Activated gamma-delta T cell treated with anti-CD3 and anti-CD28 coated beads, Interleukin-2, amount 50 U/mL, for 16 hours (primary cell): ENCODE data around the gene FTL.
A peak's percentile ranks its signal among the peaks of the same experiment; 100 is the strongest.
"Not testable (repeated sequence)": the region's sequence is repeated elsewhere in the genome, so short reads cannot be mapped to it uniquely, and the experiment has no call there.

ENCODE experiments used
- DNase-seq: peaks from one replicate; pipeline ENCODE4 v3.0.0-alpha.2; 2020; ENCODE audit warnings: low read depth

FTL gene

DNA sequence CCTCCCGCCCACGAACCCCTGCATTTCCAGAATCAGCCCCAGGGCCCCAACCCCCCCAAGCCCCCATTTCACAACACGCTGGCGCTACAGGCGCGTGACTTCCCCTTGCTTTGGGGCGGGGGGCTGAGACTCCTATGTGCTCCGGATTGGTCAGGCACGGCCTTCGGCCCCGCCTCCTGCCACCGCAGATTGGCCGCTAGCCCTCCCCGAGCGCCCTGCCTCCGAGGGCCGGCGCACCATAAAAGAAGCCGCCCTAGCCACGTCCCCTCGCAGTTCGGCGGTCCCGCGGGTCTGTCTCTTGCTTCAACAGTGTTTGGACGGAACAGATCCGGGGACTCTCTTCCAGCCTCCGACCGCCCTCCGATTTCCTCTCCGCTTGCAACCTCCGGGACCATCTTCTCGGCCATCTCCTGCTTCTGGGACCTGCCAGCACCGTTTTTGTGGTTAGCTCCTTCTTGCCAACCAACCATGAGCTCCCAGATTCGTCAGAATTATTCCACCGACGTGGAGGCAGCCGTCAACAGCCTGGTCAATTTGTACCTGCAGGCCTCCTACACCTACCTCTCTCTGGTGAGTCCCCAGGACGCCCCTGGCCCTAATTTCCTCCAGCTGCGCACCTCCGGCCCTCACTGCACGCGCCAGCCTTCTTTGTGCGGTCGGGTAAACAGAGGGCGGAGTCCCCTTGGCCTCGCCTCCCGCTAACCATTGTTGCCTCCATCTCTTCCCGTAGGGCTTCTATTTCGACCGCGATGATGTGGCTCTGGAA, at the start of gene FTL:
Gene FTL (plus strand): TSS at position 270 of the 766 bp plus-strand sequence. CDS start 199 bp downstream, at position 469.
- peak; percentile 83 for DNase-seq

DNA sequence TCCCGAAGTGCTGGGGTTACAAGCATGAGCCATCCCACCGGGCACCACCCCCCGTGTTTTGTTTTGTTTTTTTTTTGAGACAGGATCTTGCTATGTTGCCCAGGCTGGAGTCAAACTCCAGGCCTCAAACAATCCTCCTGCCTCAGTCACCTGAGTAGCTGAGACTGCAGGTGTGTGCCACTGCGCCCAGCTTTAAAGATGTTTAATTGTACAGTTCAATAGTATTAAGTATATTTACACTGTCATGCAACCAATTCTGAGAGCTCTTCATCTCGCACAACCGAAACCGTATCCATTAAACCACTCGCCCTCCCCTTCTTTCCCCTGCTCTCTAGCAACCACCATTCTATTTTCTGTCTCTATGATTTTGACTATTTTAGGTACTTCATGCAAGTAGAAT, 49.4 kb upstream of the FTL start:
- no peak for DNase-seq

DNA sequence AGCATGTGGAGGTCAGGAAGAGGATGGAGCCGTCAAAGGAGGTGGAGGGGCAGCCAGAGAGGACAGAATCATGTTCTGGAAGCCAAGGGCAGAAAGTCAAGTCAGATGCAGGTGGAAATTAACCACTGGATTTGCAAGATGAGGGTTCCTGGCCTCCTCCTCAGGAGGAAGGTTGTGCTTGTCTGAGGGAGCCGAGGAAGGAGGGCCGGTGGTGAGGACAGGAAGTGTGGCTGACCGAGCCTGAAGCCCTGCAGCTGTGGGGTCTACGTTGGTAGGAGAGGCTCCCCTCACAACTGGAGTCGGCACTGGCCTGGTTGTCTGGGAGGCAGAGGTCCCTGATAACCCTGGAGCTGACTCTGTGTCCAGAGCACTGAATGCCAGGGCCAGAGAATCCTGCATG, 47.0 kb upstream of the FTL start:
- no peak for DNase-seq

DNA sequence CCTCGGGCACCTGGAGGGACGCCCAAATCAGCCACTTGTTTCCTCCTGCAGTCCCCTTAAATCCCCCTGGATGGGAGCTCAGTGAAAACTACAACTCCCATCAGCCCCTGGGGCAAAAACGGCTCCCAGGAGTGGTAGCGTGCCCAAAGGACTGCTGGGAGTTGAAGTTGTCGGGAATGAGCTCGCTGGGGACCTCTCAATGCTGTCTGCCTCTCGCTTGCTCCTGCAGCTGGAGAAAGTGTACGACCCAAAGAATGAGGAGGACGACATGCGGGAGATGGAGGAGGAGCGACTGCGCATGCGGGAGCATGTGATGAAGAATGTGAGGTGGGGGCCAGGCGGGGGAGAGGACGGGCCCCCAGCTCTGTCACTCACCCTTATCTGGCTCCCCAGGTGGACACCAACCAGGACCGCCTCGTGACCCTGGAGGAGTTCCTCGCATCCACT, 46.3 kb upstream of the FTL start:
- no peak for DNase-seq

DNA sequence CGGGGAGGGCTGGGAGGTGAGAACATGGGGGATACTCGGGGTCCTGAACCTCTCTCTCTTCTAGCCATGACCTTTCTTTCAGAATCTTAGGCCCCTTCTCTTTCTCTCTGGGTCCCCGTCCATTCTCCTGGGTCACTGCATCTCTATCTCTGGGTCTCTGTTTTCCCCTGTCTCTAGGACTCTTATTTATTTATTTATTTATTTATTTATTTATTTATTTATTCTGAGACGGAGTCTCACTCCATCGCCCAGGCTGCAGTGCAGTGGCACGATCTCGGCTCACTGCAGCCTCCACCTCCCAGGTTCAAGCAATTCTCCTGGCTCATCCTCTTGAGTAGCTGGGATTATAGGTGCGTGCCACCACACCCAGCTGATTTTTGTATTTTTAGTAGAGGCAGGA, 45.8 kb upstream of the FTL start:
- not testable (repeated sequence) for DNase-seq

DNA sequence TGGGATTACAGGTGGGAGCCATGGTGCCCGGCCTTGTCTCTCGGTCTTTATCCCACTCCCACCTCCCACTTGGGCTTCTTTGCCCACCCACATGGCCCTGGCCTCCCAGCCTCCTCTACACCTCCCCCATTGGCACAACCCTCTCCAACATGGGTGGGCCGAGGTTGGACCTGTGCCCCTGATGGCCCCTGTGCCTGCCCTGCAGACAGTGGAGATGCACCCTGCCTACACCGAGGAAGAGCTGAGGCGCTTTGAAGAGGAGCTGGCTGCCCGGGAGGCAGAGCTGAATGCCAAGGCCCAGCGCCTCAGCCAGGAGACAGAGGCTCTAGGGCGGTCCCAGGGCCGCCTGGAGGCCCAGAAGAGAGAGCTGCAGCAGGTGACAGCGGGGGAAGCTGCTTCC, 44.2 kb upstream of the FTL start:
- no peak for DNase-seq

DNA sequence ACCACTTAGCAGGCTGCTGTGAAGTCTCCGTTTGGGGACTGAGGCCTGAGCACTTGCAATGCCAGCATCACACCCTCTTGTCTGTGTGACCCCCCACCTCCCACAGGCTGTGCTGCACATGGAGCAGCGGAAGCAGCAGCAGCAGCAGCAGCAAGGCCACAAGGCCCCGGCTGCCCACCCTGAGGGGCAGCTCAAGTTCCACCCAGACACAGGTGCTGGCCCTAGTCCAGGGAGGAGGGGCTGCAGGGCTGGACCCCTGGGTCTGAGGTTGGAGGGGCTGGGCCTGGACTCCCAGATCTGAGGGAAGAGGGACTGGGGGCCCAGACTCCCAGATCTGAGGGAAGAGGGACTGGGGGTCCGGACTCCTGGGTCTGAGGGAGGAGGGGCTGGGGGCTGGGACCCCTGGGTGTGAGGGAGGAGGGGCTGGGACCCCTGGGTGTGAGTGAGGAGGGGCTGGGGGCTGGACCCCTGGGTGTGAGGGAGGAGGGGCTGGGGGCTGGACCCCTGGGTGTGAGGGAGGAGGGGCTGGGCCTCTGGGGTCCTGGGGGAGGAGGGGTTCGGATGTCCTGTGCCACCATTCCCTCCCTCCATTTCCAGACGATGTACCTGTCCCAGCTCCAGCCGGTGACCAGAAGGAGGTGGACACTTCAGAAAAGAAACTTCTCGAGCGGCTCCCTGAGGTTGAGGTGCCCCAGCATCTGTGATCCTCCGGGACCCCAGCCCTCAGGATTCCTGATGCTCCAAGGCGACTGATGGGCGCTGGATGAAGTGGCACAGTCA, 43.2 kb upstream of the FTL start:
- no peak for DNase-seq

DNA sequence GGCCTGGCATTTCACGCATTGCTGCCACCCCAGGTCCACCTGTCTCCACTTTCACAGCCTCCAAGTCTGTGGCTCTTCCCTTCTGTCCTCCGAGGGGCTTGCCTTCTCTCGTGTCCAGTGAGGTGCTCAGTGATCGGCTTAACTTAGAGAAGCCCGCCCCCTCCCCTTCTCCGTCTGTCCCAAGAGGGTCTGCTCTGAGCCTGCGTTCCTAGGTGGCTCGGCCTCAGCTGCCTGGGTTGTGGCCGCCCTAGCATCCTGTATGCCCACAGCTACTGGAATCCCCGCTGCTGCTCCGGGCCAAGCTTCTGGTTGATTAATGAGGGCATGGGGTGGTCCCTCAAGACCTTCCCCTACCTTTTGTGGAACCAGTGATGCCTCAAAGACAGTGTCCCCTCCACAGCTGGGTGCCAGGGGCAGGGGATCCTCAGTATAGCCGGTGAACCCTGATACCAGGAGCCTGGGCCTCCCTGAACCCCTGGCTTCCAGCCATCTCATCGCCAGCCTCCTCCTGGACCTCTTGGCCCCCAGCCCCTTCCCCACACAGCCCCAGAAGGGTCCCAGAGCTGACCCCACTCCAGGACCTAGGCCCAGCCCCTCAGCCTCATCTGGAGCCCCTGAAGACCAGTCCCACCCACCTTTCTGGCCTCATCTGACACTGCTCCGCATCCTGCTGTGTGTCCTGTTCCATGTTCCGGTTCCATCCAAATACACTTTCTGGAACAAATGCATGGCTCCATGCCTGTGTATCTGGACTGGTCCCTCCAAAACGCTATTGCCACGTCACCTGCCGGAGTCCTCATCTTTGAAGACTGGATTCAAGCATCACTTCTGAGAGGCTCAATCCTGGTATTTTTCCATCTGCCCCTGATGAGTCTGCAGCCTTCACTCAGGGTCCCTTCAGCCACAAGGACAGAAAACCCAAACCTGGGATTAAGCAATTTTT, 42.3 kb upstream of the FTL start:
- no peak for DNase-seq

DNA sequence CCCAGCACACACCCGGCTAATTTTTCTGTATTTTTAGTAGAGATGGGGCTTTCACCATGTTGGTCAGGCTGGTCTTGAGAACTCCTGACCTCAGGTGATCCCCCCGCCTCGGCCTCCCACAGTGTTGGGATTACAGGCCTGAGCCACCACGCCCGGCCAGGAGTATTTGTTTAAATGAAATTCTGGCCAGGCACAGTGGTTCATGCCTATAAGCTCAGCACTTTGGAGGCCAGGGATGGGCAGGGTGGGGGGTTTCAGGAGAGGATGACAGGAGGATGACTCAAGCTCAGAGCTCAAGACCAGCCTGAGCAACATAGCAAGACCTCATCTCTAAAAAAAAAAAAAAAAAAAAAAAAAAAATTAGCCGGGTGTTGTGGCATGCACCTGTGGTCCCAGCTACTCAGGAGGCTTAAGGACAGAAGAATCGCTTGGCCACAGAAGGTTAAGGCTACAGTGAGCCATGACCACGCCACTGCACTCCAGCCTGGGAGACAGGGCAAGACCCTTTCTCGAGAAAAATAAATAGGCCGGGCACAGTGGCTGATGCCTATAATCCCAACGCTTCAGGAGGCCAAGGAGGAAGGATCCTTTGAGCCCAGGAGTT, 39.8 kb upstream of the FTL start:
- DNase-seq = no peak

DNA sequence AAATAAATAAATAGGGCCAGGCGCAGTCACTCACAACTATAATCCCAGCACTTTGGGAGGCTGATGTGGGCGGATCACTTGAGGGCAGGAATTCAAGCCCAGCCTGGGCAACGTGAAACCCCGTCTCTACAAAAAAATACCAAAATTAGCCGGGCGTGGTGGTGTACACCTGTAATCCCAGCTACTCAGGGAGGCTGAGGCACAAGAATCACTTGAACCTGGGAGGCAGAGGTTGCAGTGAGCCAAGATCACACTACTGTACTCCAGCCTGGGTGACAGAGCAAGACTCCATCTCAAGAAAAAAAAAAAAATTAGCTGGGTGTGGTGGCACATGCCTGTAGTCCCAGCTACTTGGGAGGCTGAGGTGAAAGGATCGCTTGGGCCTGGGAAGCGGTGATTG, 39.2 kb upstream of the FTL start:
- not testable (repeated sequence) for DNase-seq

DNA sequence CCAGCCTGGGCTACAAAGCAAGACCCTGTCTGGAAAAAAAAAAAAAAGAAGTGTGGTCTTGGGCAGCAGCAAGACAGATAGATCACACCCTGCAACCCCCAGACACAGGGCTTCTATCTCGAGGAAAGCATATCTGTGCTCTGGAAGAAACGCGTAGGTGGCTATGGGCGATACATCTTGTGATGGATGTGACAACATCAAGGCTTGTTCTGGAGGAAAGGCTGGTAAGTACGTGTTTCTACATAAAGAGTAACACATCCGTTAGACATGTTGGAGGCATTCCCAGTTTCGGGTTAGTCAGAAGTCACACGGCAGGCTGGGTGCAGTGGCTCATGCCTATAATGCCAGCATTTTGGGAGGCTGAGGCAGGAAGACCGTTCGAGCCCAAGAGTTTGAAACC, 38.2 kb upstream of the FTL start:
- no peak for DNase-seq

DNA sequence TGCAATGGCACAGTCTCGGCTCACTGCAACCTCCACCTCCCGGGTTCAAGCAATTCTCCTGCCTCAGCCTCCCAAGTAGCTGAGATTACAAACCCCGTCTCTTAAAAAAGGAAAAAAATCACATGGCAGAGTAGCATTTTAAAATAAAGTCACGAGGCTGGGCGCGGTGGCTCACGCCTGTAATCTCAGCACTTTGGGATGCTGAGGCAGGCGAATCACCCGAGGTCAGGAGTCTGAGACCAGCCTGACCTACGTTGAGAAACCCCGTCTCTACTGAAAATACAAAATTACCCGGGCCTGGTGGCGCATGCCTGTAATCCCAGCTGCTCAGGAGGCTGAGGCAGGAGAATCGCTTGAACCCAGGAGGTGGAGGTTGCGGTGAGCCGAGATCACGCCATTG, 37.4 kb upstream of the FTL start:
- DNase-seq = not testable (repeated sequence)

DNA sequence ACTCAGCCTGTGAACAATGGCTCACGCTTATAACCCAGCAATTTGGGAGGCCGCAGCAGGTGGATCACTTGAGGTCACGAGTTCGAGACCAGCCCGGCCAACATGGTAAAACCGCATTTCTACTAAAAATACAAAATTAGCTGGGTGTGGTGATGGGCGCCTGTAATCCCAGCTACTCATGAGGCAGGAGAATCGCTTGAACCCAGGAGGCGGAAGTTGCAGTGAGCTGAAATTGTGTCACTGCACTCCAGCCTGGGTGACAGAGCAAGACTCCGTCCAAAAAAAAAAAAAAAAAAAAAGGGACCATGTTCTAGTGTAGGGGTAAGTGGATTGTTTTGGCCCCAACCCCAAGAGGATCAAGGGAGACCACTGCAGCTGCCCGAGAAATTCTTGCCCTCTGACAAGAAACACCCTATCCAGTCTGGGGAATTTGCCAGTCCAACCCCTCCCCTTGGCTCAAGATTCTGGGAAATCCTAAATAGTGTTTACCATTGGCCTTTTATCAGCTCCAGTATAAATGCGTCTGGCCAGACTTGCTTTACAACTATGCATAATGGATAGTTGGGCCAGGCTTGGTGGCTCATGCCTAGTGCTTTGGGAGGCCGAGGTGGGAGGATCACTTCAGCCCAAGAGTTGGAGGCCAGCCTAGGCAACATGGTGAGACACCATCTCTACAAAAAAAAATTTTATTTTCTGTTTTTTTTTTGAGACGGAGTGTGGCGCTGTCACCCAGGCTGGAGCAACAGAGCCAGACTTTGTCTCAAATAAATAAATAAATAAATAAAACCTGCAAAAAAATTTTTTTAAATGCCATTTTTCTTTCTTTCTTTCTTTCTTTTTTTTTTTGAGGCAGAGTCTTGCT, 36.7 kb upstream of the FTL start:
- no peak for DNase-seq

DNA sequence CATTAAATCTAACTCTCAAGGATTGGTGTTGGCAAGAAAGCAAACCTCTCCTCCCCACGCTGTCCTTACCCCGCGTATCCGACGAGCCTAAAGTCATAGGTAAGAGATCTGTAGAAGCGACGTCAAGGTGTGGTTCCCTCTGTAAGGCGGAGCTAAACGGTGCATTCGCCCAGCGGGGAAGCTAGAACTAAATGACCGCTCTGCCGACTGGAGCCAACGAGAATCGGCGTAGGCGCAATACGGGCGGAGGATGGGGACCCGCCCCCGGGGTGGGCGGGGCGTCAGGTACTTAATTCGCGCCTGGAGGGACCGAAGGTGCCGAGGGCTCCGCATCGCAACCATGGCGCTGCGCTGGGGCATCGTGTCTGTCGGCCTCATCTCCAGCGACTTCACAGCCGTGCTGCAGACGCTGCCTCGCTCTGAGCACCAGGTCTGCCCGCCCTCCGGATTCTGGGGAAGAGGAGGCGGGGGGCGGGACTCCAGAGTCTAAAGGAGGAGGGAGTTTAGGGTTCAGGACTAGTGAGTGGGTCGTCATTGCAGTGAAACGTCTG, 31.7 kb upstream of the FTL start, which contains the start of gene DHDH:
Gene DHDH (plus strand): TSS at position 318 of the 551 bp plus-strand sequence. CDS start 23 bp downstream, at position 341.
- peak; percentile 69 for DNase-seq

DNA sequence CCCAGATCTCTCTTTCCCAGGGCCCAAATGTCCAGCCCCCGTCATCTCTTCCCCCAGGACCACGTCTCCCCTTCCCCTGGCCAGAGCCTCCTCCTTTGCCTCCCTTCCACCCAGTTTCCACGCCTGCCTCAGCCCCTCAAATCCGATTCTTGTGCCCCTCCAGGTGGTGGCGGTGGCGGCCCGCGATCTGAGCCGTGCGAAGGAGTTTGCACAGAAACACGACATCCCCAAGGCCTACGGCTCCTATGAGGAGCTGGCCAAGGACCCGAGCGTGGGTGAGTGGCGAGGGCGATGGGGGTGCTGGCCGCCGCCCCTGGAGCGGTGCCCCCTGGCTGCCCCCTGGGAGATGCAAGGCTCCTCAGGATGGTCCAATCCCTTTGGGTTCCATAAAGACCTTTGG, 30.3 kb upstream of the FTL start:
- no peak for DNase-seq

DNA sequence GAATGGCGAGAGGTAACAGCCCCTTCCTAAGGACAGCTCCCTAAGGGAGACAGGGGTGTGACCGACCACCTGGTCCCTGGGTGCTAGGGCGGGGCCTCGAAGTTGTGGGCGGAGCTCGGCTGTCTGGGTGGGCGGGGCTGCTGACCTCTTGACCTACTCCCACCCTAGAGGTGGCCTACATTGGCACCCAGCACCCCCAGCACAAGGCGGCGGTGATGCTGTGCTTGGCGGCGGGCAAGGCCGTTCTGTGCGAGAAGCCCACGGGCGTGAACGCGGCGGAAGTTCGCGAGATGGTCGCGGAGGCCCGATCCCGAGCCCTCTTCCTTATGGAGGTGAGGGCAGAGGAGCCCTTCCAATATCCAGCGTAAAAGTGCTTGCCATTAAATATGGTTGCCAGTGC, 29.2 kb upstream of the FTL start:
- DNase-seq = no peak

DNA sequence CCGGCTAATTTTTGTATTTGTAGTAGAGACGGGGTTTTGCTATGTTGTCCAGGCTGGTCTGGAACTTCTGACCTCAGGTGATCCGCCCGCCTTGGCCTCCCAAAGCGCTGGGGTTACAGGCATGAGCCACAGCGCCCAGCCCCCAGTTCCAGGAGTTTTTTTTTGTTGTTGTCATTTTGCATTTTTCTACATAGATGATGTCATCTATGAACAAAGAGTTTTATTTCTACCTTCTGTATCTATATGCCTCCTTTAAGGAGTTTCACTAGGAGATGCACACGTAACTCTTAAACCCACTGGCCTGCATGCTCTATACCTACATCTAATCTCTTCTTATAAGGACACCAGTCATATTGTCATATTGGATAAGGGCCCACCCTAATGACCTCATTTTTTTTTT, 26.9 kb upstream of the FTL start:
- DNase-seq = no peak

DNA sequence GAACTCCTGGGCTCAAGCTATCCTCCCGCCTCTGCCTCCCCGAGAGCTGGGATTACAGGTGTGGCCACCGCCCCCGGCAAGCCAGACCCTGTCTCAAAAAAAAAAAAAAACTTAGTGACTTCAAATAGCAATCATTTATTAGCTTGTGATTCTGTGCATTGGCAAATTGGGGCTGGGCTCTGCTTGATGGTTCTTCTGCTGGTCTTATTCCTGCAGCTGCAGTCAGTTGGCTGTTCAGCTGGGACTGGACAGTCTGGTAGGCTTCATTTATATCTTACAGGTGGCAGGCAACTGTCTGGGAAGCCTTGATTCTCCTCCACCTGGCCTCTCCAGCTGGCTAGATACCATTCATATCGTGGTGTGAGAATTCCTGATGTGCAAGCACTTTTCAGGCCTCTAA, 24.2 kb upstream of the FTL start:
- no peak for DNase-seq

DNA sequence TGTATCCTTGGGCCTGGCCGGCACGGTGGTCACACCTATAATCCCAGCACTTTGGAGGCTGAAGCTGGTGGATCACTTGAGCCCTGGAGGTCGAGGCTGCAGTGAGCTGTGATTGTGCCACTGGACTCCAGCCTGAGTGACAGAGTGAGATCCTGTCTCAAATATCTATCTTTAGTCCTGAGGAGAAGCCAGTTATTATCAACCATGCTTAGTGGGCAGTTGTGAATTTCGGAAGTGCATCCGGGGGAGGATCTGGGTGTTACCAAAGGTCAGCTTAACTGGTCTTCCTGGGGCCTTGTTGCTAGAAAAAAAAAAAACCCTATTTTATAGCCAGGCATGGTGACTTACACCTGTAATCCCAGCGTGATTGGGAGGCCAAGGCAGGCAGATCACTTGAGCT, 22.0 kb upstream of the FTL start:
- no peak for DNase-seq

DNA sequence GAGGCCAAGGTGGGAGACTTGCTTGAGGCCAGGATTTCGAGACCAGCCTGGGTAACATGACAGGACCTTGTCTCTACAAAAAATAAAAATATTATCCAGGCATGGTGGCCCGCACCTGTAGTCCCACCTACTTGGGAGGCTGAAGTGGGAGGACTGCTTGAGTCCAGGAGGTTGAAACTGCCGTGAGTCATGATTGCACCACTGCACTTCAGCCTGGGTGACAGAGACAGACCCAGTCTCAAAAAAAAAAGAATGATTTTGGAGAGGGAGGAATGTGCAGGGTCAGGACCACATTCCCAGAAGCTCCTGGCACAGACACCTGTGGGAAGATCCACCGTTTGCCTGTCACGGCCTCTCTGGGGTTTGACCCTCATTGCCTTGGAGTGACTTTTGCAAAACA, 19.7 kb upstream of the FTL start:
- DNase-seq = no peak

DNA sequence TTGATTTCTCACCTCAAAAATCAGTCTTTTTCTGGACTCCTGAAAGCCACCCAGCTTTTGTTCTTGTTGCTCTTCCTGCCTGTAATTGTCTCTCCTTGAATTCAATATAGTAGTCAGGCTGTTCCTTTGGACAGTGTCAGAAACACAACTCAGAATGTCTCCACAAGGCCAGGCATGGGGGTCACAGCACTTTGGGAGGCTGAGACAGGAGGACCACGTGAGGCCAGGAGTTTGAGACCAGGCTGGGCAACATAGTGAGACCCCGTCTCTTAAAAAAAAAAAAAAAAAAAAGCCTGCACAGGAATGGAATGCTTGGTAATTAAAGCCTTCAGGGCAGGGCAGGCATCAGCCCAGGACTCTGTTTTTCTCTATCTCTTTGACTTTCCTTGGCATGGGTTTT, 19.3 kb upstream of the FTL start:
- no peak for DNase-seq
